Keratinocyte (primary cell): ENCODE measurements around the gene RELT. TPM values are rescaled to one million over a fixed set of nuclear protein-coding genes. Genes with fewer than 3 reads are reported as not detected.

Experiments used
- DNase-seq: peaks from one replicate; pipeline ENCODE4 v3.0.0-alpha.2; 2011; ENCODE audit warnings: low read depth, missing footprints, low spot score
- FAIRE-seq: peaks from 2 replicates; lab custom pipeline; 2011; peaks lifted over from hg19 to GRCh38; lab: Jason Lieb, UNC
- H2AFZ ChIP-seq: 2 replicates; pipeline ENCODE4 v1.6.0; 2012; ENCODE audit warnings: low read length, control low read depth, inconsistent platforms; ENCODE audit not compliant: control insufficient read depth
- H3K27ac ChIP-seq: 2 replicates; pipeline ENCODE4 v1.5.1; 2011; ENCODE audit warnings: low read length; ENCODE audit not compliant: control insufficient read depth, insufficient read depth
- H3K27me3 ChIP-seq: 3 replicates; pipeline ENCODE4 v1.6.0; 2011; ENCODE audit warnings: low read length; ENCODE audit not compliant: control insufficient read depth, insufficient read depth; ENCODE audit errors: extremely low read depth
- H3K36me3 ChIP-seq, 2 experiments: 2 replicates in 1 of 2; 3 replicates in 1 of 2; pipeline ENCODE4 v1.5.1; 2011; ENCODE audit warnings: low read length in 2 of 2, mild to moderate bottlenecking in 1 of 2; ENCODE audit not compliant: control insufficient read depth in 2 of 2, insufficient read depth in 2 of 2; ENCODE audit errors: extremely low read depth in 1 of 2
- H3K4me1 ChIP-seq: 3 replicates; pipeline ENCODE4 v1.5.1; 2011; ENCODE audit warnings: low read length; ENCODE audit not compliant: control insufficient read depth, insufficient read depth; ENCODE audit errors: extremely low read depth
- H3K4me2 ChIP-seq: 3 replicates; pipeline ENCODE4 v1.6.0; 2011; ENCODE audit warnings: low read depth, low read length; ENCODE audit not compliant: control insufficient read depth, insufficient read depth; ENCODE audit errors: extremely low read depth
- H3K4me3 ChIP-seq, 3 experiments: fragments of 200-600 bp in 1 of 3; sonication (generic) in 1 of 3; 2 replicates in 2 of 3; 3 replicates in 1 of 3; pipeline ENCODE4 v1.5.1; 2011 to 2016; ENCODE audit warnings: low read length in 3 of 3, mild to moderate bottlenecking in 3 of 3, control low read depth in 2 of 3, inconsistent platforms in 1 of 3, low read depth in 1 of 3, mixed read lengths in 1 of 3, mixed run types in 1 of 3, moderate library complexity in 1 of 3; ENCODE audit not compliant: control insufficient read depth in 2 of 3, insufficient read depth in 2 of 3; ENCODE audit errors: extremely low read depth in 1 of 3
- H3K79me2 ChIP-seq: 2 replicates; pipeline ENCODE4 v1.6.0; 2012; ENCODE audit warnings: low read length; ENCODE audit not compliant: control insufficient read depth, insufficient read depth
- H3K9ac ChIP-seq: 3 replicates; pipeline ENCODE4 v1.6.0; 2011; ENCODE audit warnings: low read length; ENCODE audit not compliant: control insufficient read depth, insufficient read depth; ENCODE audit errors: extremely low read depth
- H3K9me1 ChIP-seq: 3 replicates; pipeline ENCODE4 v1.6.0; 2011; ENCODE audit warnings: low read length; ENCODE audit not compliant: control insufficient read depth, insufficient read depth; ENCODE audit errors: extremely low read depth
- H3K9me3 ChIP-seq: 2 replicates; pipeline ENCODE4 v1.5.1; 2012; ENCODE audit warnings: low read depth, low read length; ENCODE audit not compliant: control insufficient read depth
- H4K20me1 ChIP-seq: 3 replicates; pipeline ENCODE4 v1.6.0; 2011; ENCODE audit warnings: low read length; ENCODE audit not compliant: control insufficient read depth, insufficient read depth; ENCODE audit errors: extremely low read depth
- EZH2 ChIP-seq: IDR thresholded peaks from one replicate; pipeline ENCODE4 v1.6.1; 2012; ENCODE audit warnings: inconsistent platforms, mild to moderate bottlenecking, low read length, moderate library complexity
- dilution Hi-C: fragments of 300-500 bp; cut with MboI; formaldehyde crosslinking; loops from one replicate; pipeline ENCODE4 v1.7.0; 2020; ENCODE audit warnings: low sequenced_read_pairs; ENCODE audit not compliant: extremely low pct_ligation_motif_present
- polyA plus RNA-seq, 5 experiments: library from polyadenylated mRNA; depleted of rRNA in 3 of 5; stranded (reverse) in 3 of 5; stranded (forward) in 1 of 5; unstranded in 1 of 5; fragments of >200 nt; gene quantifications; 1 replicate in 1 of 5; 2 replicates in 3 of 5; 3 replicates in 1 of 5; pipeline versions ENCODE4 v1.2.1 to v1.2.3, GENCODE V29; 2011 to 2012; ENCODE audit warnings: missing spikeins in 2 of 5, low read depth in 1 of 5, low replicate concordance in 1 of 5
- TF ChIP-seq, protein P1 (sequence below), 3 experiments: IDR thresholded peaks in 1 of 3; conservative IDR thresholded peaks in 1 of 3; optimal IDR thresholded peaks in 1 of 3; 2 replicates in 2 of 3; 3 replicates in 1 of 3; pipeline versions ENCODE3 to v1.5.1; 2011; ENCODE audit warnings: low read length in 3 of 3, mild to moderate bottlenecking in 3 of 3, moderate library complexity in 2 of 3, control low read depth in 1 of 3, inconsistent platforms in 1 of 3; ENCODE audit not compliant: insufficient read depth in 2 of 3; ENCODE audit errors: extremely low read depth in 1 of 3

The RELT gene
- polyA plus RNA-seq, 1 donor (not counting 4 experiments of a cell fraction or from before 2014, with no cell fraction given) = 4.2 TPM

DNA sequence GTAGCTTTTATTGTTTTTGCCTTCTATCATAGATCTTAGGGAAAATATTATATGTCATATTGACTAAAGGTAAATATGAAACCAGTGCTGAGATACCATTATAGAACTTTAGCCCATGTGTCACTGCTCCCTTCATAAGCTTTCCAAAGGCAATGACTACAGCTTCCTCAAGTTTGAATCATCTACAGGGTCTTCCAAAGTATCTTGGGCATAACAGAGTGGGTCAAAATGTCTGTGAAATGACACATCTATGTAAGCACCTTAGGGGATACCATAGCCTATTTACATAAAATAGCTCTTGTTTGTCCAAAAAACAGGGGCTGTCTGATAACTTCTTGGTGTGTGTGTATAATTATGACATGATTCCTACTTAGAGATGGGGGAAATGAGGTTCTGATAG is 52.5 kb downstream of the RELT start:
- dilution Hi-C loops = no loop called here
- Histone ChIP-seq H3K4me3 (no peak overlapping the region), H3K4me1 (peaks cover 4% of the 10 kb centered on the region), H3K9ac (no peak overlapping the region), H3K27ac (no peak overlapping the region), H3K9me1 (no peaks in the 10 kb centered on the region), H3K36me3 (peaks cover 0 to 2% of the 10 kb centered on the region in 2 experiments), H3K4me2 (no peak overlapping the region), H2AFZ (no peak overlapping the region), H3K27me3 (no peaks in the 10 kb centered on the region), H3K9me3 (no peaks in the 10 kb centered on the region), H3K79me2 (no peaks in the 10 kb centered on the region), H4K20me1 (no peaks in the 10 kb centered on the region)
- DNase-seq = no peak
- no peak for FAIRE-seq
- TF ChIP-seq EZH2 = no peak
- TF ChIP-seq, protein P1, sequence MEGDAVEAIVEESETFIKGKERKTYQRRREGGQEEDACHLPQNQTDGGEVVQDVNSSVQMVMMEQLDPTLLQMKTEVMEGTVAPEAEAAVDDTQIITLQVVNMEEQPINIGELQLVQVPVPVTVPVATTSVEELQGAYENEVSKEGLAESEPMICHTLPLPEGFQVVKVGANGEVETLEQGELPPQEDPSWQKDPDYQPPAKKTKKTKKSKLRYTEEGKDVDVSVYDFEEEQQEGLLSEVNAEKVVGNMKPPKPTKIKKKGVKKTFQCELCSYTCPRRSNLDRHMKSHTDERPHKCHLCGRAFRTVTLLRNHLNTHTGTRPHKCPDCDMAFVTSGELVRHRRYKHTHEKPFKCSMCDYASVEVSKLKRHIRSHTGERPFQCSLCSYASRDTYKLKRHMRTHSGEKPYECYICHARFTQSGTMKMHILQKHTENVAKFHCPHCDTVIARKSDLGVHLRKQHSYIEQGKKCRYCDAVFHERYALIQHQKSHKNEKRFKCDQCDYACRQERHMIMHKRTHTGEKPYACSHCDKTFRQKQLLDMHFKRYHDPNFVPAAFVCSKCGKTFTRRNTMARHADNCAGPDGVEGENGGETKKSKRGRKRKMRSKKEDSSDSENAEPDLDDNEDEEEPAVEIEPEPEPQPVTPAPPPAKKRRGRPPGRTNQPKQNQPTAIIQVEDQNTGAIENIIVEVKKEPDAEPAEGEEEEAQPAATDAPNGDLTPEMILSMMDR (optimal IDR thresholded peaks at IDR 0.05 in 1 of 3, IDR thresholded peaks at IDR 0.05 in 1 of 3, conservative IDR thresholded peaks at IDR 0.05 in 1 of 3; ENCODE audit: extremely low read depth in 1 of 3, insufficient read depth in 2 of 3, low read length in 3 of 3) = no peak

DNA sequence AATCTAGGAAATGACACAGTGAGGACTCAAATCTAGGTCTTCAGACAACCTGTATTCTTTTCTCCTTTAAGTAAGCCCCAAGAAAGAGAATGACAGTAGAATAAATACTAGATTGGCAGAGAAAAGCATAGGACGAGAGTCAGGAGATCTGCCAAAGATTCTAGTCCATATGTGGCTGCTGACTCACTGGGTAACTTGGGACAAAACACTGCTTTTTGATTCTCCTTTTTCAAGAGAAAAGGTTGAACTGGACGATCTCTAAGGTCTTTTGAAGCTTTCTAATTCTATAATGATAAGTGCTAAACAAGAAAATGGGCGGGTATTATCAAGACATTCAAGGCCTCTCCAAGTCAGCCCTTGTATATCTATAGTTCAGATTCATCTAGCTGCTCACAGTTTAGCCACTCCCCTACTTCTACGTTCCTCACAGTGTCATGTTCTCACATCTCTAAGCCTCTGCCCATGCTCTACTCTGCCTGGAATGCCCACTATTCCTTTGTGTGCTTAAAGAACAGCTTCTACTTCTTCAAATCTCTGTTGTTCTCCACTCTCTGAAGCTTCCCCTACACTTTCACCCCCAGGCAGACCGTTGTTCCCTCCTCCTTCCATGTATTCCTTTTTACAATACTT is 53.0 kb downstream of the RELT start:
- FAIRE-seq = no peak
- Histone ChIP-seq H4K20me1 (no peaks in the 10 kb centered on the region), H3K9me1 (no peaks in the 10 kb centered on the region), H3K36me3 (peaks cover 0 to 2% of the 10 kb centered on the region in 2 experiments), H3K27ac (no peak overlapping the region), H2AFZ (no peak overlapping the region), H3K79me2 (no peaks in the 10 kb centered on the region), H3K9ac (no peak overlapping the region), H3K9me3 (no peaks in the 10 kb centered on the region), H3K4me3 (no peak overlapping the region), H3K27me3 (no peaks in the 10 kb centered on the region), H3K4me2 (no peak overlapping the region), H3K4me1 (no peaks in the 10 kb centered on the region)
- dilution Hi-C loops = no loop called here
- no peak for TF ChIP-seq EZH2
- TF ChIP-seq, protein P1 (optimal IDR thresholded peaks at IDR 0.05 in 1 of 3, IDR thresholded peaks at IDR 0.05 in 1 of 3, conservative IDR thresholded peaks at IDR 0.05 in 1 of 3; ENCODE audit: extremely low read depth in 1 of 3, insufficient read depth in 2 of 3, low read length in 3 of 3) = no peak
- DNase-seq = no peak
